Measurements from ENCODE around the gene INTS2. TPM values are rescaled to one million over a fixed set of nuclear protein-coding genes. Genes with fewer than 3 reads are reported as not detected.
"Not testable (repeated sequence)": the region's sequence is repeated elsewhere in the genome, so short reads cannot be mapped to it uniquely, and the experiment has no call there.

The INTS2 gene
- polyA plus RNA-seq, 1 donor = 10.5 TPM

- no peak for DNase-seq
Observed at GRCh38 chr17:61822326-61823285, 105.2 kb downstream of the INTS2 start.

GRCh38 chr17:61821655-61822054 lies 106.1 kb downstream of the INTS2 start:
- DNase-seq = no peak

- not testable (repeated sequence) for DNase-seq
Observed at GRCh38 chr17:61819265-61819664, 108.5 kb downstream of the INTS2 start.

GRCh38 chr17:61818225-61818624 lies 109.6 kb downstream of the INTS2 start:
- no peak for DNase-seq

DNA sequence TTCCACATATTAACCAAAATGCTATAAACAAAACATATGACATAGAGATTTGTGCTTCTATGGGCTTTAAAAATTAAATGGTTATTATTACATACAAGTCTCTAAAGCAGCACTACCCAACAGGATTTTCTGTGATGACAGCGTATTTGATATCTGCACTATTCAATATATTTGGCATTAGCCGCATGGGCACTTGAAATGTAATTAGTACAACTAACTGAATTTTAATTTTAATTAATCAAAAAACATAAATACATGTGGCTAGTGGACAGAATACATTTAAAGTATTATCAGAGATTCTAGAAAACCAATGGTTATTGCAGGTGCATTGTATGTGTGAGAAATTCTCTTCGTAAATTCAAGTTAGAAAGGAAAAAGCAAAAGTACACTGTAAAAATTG lies 110.3 kb downstream of the INTS2 start:
- no peak for DNase-seq

DNA sequence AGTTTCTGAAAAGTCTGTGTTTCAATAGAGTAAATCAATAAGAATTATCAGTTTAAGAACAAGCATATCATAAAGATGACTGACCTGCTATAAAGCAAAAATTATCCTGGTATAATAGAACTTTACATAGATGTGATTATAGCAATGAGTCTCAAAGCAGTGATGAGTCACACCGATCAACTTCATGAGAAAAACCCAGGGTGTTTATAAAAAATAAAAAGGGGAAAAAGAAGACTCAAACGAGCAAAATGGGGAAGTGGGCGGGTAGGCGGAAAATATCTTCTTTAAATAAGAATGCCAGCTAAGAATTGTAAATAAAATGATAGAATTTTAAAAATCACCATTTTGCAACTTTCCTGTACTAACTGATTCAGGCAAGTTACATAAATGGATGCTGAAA lies 111.2 kb downstream of the INTS2 start:
- no peak for DNase-seq

- DNase-seq = no peak
Observed at GRCh38 chr17:61815863-61816503, 111.8 kb downstream of the INTS2 start.

Other genes starting within 250 kb of the INTS2 start
- gene BRIP1, start 64.5 kb downstream of the INTS2 start, polyA plus RNA-seq (ENCODE audit: insufficient read length) = 4.3 TPM
- gene MED13, start 137.3 kb upstream of the INTS2 start, polyA plus RNA-seq (ENCODE audit: insufficient read length) = 27.4 TPM